Cardiac muscle cell (in vitro differentiated cells and primary cell): ENCODE data around the gene CELF1. TPM values are rescaled to one million over a fixed set of nuclear protein-coding genes. Genes with fewer than 3 reads are reported as not detected.
"Not testable (repeated sequence)": the region's sequence is repeated elsewhere in the genome, so short reads cannot be mapped to it uniquely, and the experiment has no call there.

Source experiments
- DNase-seq, 2 donors: peaks; one replicate each; pipeline versions ENCODE4 v3.0.0 to v3.0.0-alpha.2; 2010 to 2017; ENCODE audit warnings: low read depth in 1 of 2, low spot score in 1 of 2
- H3K27ac ChIP-seq: fragments of 200-600 bp; sonication (generic); 2 replicates; pipeline ENCODE4 v1.5.1; 2016
- H3K27me3 ChIP-seq: fragments of 200-600 bp; sonication (generic); 2 replicates; pipeline ENCODE4 v1.6.0; 2016; ENCODE audit warnings: control low read depth
- H3K36me3 ChIP-seq: fragments of 200-600 bp; sonication (generic); 2 replicates; pipeline ENCODE4 v1.5.1; 2016; ENCODE audit warnings: control low read depth
- H3K4me1 ChIP-seq: fragments of 200-600 bp; sonication (generic); 2 replicates; pipeline ENCODE4 v1.8.1; 2017; ENCODE audit warnings: low read depth, mild to moderate bottlenecking, mixed run types
- H3K4me3 ChIP-seq: fragments of 200-600 bp; sonication (generic); 2 replicates; pipeline ENCODE4 v1.5.1; 2016; ENCODE audit warnings: mild to moderate bottlenecking
- H3K9me3 ChIP-seq: fragments of 200-600 bp; sonication (generic); 2 replicates; pipeline ENCODE4 v1.5.1; 2017; ENCODE audit warnings: low read depth, mild to moderate bottlenecking, control low read depth
- CTCF ChIP-seq: IDR thresholded peaks from 2 replicates; pipeline ENCODE4 v1.5.1; 2012; ENCODE audit warnings: low read depth, mild to moderate bottlenecking, low read length
- polyA plus RNA-seq: library from polyadenylated mRNA; unstranded; fragments of >200 nt; fragmentation: Nextera tagmentation; extraction: Ambion mirVana; gene quantifications from 2 replicates; pipeline ENCODE4 v1.2.1, GENCODE V29; 2016
- total RNA-seq: library from RNA; depleted of rRNA; stranded (reverse); fragments of >200 nt; gene quantifications from 2 replicates; pipeline ENCODE4 v1.2.3, GENCODE V29; 2016

Gene CELF1
- total and polyA plus RNA-seq, 2 experiments from 2014 or later: 98.9 to 178 TPM

GRCh38 chr11:47565340-47566148 lies 12.6 kb upstream of the CELF1 start, which contains the start of gene PTPMT1:
PTPMT1 (plus strand) TSS chr11:47565599; CDS start chr11:47565623, 24 bp downstream.
- Histone ChIP-seq H3K4me3 (peak within 1 kb of the TSS; percentile 65), H3K9me3 (no peaks in the 10 kb centered on the region), H3K36me3 (peaks cover 7% of the 10 kb centered on the region), H3K27me3 (no peaks in the 10 kb centered on the region), H3K27ac (peak within 1 kb of the TSS; percentile 49), H3K4me1 (no peaks in the 10 kb centered on the region)
- no peak for TF ChIP-seq CTCF
- DNase-seq: peak; percentile 79 to 89

GRCh38 chr11:47564933-47565339 lies 12.0 kb upstream of the CELF1 start:
- Histone ChIP-seq H3K36me3 (peaks cover 2% of the 10 kb centered on the region), H3K27ac (peak overlapping the region; percentile 49), H3K27me3 (no peaks in the 10 kb centered on the region), H3K9me3 (no peaks in the 10 kb centered on the region), H3K4me1 (no peaks in the 10 kb centered on the region), H3K4me3 (peak overlapping the region; percentile 65)
- TF ChIP-seq CTCF: no peak
- DNase-seq: no peak

DNA sequence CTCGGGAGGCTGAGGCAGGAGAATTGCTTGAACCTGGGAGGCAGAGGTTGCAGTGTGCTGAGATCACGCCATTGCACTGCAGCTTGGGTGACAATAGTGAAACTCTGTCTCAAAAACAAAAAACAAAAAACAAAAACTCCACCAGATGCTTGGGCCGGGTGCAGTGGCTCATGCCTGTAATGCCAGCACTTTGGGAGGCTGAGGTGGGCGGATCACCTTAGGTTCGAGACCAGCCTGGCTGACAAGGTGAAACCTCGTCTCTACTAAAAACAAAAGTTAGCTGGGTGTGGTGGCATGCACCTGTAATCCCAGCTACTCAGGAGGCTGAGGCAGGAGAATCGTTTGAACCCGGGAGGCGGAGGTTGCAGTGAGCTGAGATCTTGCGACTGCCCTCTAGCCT lies 11.4 kb upstream of the CELF1 start:
- not testable (repeated sequence) for H3K9me3 ChIP-seq

GRCh38 chr11:47562393-47562792 lies 9.5 kb upstream of the CELF1 start:
- not testable (repeated sequence) for DNase-seq, H3K27ac ChIP-seq, H3K36me3 ChIP-seq, H3K27me3 ChIP-seq, H3K4me3 ChIP-seq, H3K4me1 ChIP-seq, H3K9me3 ChIP-seq

More for the DNA sequence above, 11.4 kb upstream of the CELF1 start:
- H3K27ac ChIP-seq, H3K27me3 ChIP-seq, H3K4me1 ChIP-seq, H3K4me3 ChIP-seq, H3K36me3 ChIP-seq, DNase-seq: not testable (repeated sequence)

DNA sequence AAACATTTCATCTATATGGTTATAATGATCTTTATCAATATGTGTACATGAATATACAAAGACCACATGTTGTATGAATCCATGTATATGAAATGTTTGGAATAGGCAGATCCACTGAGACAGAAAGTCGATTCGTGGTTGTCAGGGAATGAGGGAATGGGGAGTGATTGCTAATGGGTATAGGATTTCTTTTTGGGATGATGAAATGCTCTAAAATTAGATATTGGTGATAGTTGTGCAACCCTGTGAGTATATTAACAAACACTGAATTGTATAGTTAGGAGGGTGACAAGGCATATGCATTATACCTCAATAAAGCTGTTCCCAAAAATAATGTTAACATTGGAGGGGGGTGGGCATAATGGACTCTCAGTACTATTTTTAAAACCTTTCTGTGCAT lies 7.5 kb upstream of the CELF1 start:
- Histone ChIP-seq H3K4me3 (no peak overlapping the region), H3K9me3 (no peaks in the 10 kb centered on the region), H3K4me1 (no peaks in the 10 kb centered on the region), H3K27me3 (no peaks in the 10 kb centered on the region), H3K36me3 (no peaks in the 10 kb centered on the region), H3K27ac (no peak overlapping the region)
- no peak for DNase-seq
- no peak for TF ChIP-seq CTCF

DNA sequence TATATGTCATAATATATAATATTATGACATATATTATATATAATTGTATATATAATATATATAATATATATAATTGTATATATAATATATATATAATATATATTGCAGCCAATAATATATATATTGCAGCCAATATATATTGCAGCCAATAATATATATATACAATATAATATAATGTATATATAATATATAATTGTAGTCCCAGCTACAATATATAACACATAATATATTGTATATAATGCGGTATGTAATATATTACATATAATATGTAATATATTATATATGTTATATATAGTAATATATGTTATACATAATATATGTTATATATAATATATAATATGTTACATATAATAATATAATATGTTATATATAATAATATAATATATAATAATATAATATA lies 5.8 kb upstream of the CELF1 start:
- H3K9me3 ChIP-seq: no peaks in the 10 kb centered on the region
- H3K4me3 ChIP-seq: no peak overlapping the region
- TF ChIP-seq CTCF: no peak
- H3K27ac ChIP-seq: no peak overlapping the region
- no peaks in the 10 kb centered on the region for H3K27me3 ChIP-seq
- H3K4me1 ChIP-seq: peaks cover under 1% of the 10 kb centered on the region
- H3K36me3 ChIP-seq: no peaks in the 10 kb centered on the region
- no peak for DNase-seq

GRCh38 chr11:47557004-47557403 lies 4.1 kb upstream of the CELF1 start:
- not testable (repeated sequence) for H3K9me3 ChIP-seq, H3K27ac ChIP-seq, DNase-seq, H3K4me1 ChIP-seq, H3K27me3 ChIP-seq, H3K4me3 ChIP-seq, H3K36me3 ChIP-seq
